NCI-H1436 (cell line): ENCODE measurements around the gene UBE2D2.

Source experiments
- DNase-seq: peaks from one replicate; lab custom pipeline; 2025; lab: John Stamatoyannopoulos, UW

Gene UBE2D2

DNA sequence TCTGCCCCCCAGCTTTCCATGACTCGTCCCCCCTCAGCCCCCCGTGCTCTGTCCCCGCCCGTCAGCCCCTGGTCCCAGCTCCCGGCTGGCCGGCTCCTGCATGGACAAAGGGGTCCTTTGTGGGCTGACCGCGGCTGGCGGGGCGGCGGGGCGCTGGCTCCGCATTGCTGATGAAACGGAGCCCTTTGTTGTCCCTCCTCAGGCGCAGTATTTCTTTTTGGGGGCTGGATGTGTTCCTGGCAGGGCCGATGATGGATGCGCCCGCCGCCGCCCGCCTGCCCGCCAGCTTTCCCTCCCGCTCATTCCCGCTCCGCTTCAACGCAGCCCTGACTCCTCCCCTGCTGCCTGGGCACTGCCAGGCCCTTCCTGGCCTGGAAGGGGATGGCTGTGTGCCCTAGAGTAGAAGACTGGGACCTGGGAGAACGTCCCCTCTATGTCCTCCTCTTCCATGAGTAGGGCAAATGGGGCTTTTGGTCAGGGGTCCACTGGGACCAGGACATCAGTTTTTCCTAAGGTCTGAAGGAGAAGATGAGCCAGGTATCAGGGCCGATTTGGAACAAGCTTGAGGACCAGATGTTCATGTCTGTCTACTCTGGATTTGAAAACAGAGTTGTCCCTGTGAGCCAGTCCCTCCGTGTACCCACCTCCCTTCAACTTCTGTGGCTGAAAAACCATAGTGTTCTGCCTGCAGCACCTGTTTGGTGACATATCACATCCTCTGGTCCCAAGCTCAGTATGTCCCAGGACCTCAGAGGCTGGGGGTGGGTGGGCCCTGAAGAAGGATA is 116.0 kb downstream of the UBE2D2 start:
- DNase-seq: no peak
